OCI-LY3 (cell line): ENCODE measurements around the gene COMT.
"Not testable (repeated sequence)": the region's sequence is repeated elsewhere in the genome, so short reads cannot be mapped to it uniquely, and the experiment has no call there.

Source experiments
- H2AFZ ChIP-seq: fragments of 200-600, 300-600 bp; shearing (Covaris generic); 2 replicates; pipeline ENCODE4 v1.6.0; 2014; ENCODE audit warnings: antibody characterized with exemption, low read depth, low read length
- H3K27ac ChIP-seq: fragments of 200-600, 300-600 bp; sonication (generic); 2 replicates; pipeline ENCODE4 v1.5.1; 2014; ENCODE audit warnings: mild to moderate bottlenecking, low read length, moderate library complexity, mixed read lengths
- H3K27me3 ChIP-seq: fragments of 200-600, 300-600 bp; sonication (generic); 2 replicates; pipeline ENCODE4 v1.6.1; 2014; ENCODE audit warnings: low read depth, low read length, mixed read lengths
- H3K36me3 ChIP-seq: fragments of 200-600, 300-600 bp; sonication (generic); replicated peaks from 2 replicates; pipeline ENCODE3; 2014; ENCODE audit warnings: low read depth, low read length, mixed read lengths
- H3K4me1 ChIP-seq: fragments of 300-600, 200-600 bp; sonication (generic); 2 replicates; pipeline ENCODE4 v1.6.1; 2014; ENCODE audit warnings: low read length, mixed read lengths
- H3K4me2 ChIP-seq: fragments of 200-600, 300-600 bp; sonication (generic); 2 replicates; pipeline ENCODE4 v1.6.1; 2014; ENCODE audit warnings: low read length, mixed read lengths
- H3K4me3 ChIP-seq: fragments of 300-600, 200-600 bp; sonication (generic); 2 replicates; pipeline ENCODE4 v1.5.1; 2014; ENCODE audit warnings: antibody characterized with exemption, mild to moderate bottlenecking, low read length, moderate library complexity
- H3K79me2 ChIP-seq: fragments of 300-600, 200-600 bp; shearing (Covaris generic); 2 replicates; pipeline ENCODE4 v1.6.1; 2014; ENCODE audit warnings: mild to moderate bottlenecking, low read length, mixed read lengths
- H3K9ac ChIP-seq: fragments of 300-600, 200-600 bp; shearing (Covaris generic); 2 replicates; pipeline ENCODE4 v1.6.0; 2014; ENCODE audit warnings: mild to moderate bottlenecking, low read length, moderate library complexity
- H3K9me3 ChIP-seq: fragments of 200-600, 300-600 bp; shearing (Covaris generic); 2 replicates; pipeline ENCODE4 v1.6.1; 2014; ENCODE audit warnings: low read length, mixed read lengths; ENCODE audit not compliant: insufficient read depth
- H4K20me1 ChIP-seq: fragments of 200-600, 300-600 bp; sonication (generic); 2 replicates; pipeline ENCODE4 v1.6.1; 2016; ENCODE audit warnings: low read length, mixed read lengths; ENCODE audit not compliant: insufficient read depth
- EZH2phosphoT487 ChIP-seq: fragments of 200-600 bp; shearing (Covaris generic); IDR thresholded peaks from 2 replicates; pipeline ENCODE4 v1.6.1; 2018; ENCODE audit warnings: antibody characterized with exemption, mixed run types, low read depth
- TF ChIP-seq, protein P1 (sequence below): fragments of 200-600, 300-600 bp; sonication (generic); IDR thresholded peaks from 2 replicates; pipeline ENCODE4 v1.5.1; 2014; ENCODE audit warnings: antibody characterized with exemption, low read length, low read depth

Gene COMT

DNA sequence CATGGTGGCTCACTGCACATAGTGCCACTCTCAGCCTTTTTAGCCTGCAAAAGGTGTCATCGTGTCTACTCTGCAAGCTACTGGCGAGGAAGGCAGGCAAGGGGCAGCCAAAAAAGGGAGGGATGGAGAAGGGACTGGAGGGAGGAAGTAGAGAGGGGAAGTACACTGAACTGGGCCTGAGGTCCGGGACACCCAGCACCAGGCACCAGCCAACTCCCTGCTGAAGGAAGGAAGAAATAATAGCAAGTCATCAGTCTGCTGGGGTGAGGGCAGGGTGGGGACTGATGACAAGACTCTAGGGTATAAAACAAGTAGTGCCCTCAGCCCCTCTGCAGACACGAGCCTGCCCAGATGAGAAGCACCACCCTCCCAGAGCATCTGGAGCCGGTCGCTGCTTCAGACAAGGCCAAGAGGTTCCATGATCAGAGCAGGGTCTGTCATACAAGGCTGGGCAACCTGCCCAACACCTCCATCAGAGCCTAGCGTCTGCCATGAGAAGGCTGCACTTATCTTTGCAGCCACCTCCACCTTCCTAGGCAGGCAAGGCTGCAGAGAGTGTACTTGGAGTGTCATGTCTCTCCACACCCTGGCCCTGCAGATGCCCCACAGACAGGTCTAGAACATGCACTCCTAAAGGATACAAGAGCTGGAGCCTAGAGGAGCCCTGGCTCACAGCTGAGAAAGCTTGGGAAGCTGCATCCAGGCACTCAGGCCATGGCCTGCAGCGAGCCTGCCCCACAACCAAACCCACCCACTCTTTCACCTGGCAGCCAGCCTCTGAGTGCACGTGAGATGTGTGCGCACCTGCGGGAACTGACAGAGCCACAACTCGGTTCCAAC lies 9.0 kb upstream of the COMT start:
- no peak overlapping the region for H3K27ac ChIP-seq
- H3K27me3 ChIP-seq = no peaks in the 10 kb centered on the region
- TF ChIP-seq EZH2phosphoT487 = no peak
- TF ChIP-seq, protein P1, sequence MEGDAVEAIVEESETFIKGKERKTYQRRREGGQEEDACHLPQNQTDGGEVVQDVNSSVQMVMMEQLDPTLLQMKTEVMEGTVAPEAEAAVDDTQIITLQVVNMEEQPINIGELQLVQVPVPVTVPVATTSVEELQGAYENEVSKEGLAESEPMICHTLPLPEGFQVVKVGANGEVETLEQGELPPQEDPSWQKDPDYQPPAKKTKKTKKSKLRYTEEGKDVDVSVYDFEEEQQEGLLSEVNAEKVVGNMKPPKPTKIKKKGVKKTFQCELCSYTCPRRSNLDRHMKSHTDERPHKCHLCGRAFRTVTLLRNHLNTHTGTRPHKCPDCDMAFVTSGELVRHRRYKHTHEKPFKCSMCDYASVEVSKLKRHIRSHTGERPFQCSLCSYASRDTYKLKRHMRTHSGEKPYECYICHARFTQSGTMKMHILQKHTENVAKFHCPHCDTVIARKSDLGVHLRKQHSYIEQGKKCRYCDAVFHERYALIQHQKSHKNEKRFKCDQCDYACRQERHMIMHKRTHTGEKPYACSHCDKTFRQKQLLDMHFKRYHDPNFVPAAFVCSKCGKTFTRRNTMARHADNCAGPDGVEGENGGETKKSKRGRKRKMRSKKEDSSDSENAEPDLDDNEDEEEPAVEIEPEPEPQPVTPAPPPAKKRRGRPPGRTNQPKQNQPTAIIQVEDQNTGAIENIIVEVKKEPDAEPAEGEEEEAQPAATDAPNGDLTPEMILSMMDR = no peak

DNA sequence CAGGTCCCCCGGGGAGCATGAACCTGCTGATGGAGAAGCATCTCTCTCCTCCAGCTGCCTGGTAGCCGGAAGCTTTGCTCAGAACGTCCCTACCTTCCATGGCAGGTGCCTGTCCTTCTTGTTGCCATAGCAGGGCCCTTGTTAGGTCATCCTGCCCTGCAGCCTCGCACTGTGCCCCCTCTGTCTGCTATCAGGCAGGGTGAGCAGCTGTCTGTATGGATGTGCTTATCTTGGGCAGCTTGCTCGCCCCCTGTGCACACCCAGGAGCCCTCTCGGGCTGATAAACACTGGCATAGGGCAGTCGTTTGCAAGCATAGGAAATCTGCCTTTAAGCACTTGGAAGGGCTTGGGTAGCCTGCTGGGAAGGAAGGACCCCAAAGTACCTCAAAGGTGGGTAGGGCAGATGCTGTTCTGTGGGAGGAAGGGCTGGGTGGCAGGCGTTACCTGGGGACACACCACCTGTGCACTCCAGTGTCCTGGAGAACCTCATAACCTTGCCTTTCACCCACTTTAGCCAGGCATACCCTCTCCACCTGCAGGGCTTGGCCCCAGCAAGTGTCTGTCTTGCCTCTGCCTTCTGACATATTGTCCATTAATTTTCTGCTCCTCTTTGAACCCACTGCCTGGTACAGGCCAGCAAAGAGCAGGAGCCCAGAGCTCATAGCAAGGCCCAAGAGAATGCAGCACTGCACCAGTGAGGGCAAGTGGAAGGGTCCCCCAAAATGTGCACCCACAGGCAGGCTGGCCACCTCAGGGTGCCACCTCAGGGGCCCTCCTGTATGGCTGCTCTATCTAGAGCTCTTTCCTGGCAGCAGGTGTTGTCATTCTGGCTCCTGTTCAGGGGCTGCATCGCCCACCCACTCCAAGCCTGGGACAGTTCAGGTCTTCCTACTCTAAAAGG lies 8.0 kb upstream of the COMT start:
- H3K4me3 ChIP-seq = no peak overlapping the region
- H3K36me3 ChIP-seq = peaks cover 4% of the 10 kb centered on the region
- no peaks in the 10 kb centered on the region for H3K27me3 ChIP-seq
- H2AFZ ChIP-seq = no peak overlapping the region
- no peaks in the 10 kb centered on the region for H3K9me3 ChIP-seq
- no peaks in the 10 kb centered on the region; the same call in none of the 2 replicates for H4K20me1 ChIP-seq
- no peaks in the 10 kb centered on the region for H3K4me1 ChIP-seq
- no peak overlapping the region for H3K27ac ChIP-seq
- no peak overlapping the region for H3K4me2 ChIP-seq
- H3K79me2 ChIP-seq = no peaks in the 10 kb centered on the region
- no peak overlapping the region for H3K9ac ChIP-seq
- TF ChIP-seq, protein P1 = no peak
- no peak for TF ChIP-seq EZH2phosphoT487

More for the DNA sequence above, 9.0 kb upstream of the COMT start:
- H4K20me1 ChIP-seq = no peaks in the 10 kb centered on the region; the same call in none of the 2 replicates
- no peak overlapping the region for H3K4me3 ChIP-seq
- no peaks in the 10 kb centered on the region for H3K9me3 ChIP-seq
- H3K79me2 ChIP-seq = no peaks in the 10 kb centered on the region
- no peak overlapping the region for H2AFZ ChIP-seq
- H3K9ac ChIP-seq = no peak overlapping the region
- peaks cover 4% of the 10 kb centered on the region for H3K36me3 ChIP-seq
- no peaks in the 10 kb centered on the region for H3K4me1 ChIP-seq
- H3K4me2 ChIP-seq = no peak overlapping the region

DNA sequence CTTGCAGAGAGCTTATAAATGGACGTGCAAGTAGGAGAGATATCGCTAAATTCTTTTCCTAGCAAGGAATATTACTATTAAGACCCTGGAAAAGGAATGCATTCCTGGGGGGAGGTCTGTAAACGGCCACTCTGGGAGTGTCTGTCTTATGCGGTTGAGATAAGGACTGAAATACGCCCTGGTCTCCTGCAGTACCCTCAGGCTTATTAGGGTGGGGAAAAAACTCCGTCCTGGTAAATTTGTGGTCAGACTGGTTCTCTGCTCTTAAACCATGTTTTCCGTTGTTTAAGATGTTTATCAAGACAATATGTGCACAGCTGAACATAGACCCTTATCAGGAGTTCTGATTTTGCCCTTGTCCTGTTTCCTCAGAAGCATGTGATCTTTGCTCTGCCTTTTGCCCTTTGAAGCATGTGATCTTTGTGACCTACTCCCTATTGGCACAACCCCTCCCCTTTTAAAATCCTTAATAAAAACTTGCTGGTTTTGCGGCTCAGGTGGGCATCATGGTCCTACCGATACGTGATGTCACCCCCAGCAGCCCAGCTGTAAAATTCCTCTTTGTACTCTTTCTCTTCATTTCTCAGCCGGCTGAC lies 6.4 kb upstream of the COMT start:
- H3K9me3 ChIP-seq, H3K79me2 ChIP-seq, H3K27ac ChIP-seq, H4K20me1 ChIP-seq, H3K4me1 ChIP-seq, H3K27me3 ChIP-seq, H2AFZ ChIP-seq, H3K9ac ChIP-seq, H3K4me2 ChIP-seq, H3K36me3 ChIP-seq, H3K4me3 ChIP-seq: not testable (repeated sequence)

DNA sequence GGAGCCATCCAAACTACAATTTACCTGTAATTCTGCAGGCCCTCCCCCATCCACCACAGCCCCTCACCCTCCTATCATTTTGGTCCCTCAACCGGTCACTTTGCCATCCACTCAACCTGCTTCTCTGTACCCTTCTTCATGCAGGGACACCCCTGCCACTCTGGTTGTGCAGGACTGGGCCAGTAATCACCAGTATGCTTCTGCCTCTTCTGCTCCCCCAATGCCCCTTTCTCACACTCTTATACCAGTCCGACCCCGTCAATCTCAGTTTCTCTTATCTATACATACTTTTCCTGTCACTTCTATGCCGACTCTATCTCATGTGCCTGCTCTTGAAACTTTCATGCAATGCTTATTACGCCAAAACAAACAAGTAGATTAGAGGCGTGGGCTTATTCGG lies 5.1 kb upstream of the COMT start:
- no peak overlapping the region for H3K9ac ChIP-seq
- H3K36me3 ChIP-seq = peaks cover 4% of the 10 kb centered on the region
- no peaks in the 10 kb centered on the region for H3K27me3 ChIP-seq
- H2AFZ ChIP-seq = no peak overlapping the region
- no peak overlapping the region for H3K4me3 ChIP-seq
- H3K4me1 ChIP-seq = peaks cover 8% of the 10 kb centered on the region
- peaks cover 14% of the 10 kb centered on the region for H3K79me2 ChIP-seq
- H4K20me1 ChIP-seq = no peaks in the 10 kb centered on the region; the same call in 1 of the 2 replicates
- H3K9me3 ChIP-seq = no peaks in the 10 kb centered on the region
- H3K27ac ChIP-seq = no peak overlapping the region
- H3K4me2 ChIP-seq = no peak overlapping the region
- no peak for TF ChIP-seq EZH2phosphoT487
- TF ChIP-seq, protein P1 = no peak
